PC-3 (cell line): ENCODE results near the gene NUMA1.

Experiments used
- EZH2 ChIP-seq: fragments of 300-600 bp; sonication (generic); IDR thresholded peaks from one replicate; pipeline ENCODE4 v1.6.1; 2017; ENCODE audit warnings: antibody characterized with exemption, mild to moderate bottlenecking, low read length; ENCODE audit not compliant: unreplicated experiment
- EZH2phosphoT487 ChIP-seq: fragments of 300-600 bp; sonication (generic); IDR thresholded peaks from 2 replicates; pipeline ENCODE4 v1.6.1; 2018; ENCODE audit warnings: mild to moderate bottlenecking, antibody characterized with exemption, low read length, borderline replicate concordance
- TF ChIP-seq, protein P1 (sequence below): fragments of 300-600 bp; sonication (generic); conservative IDR thresholded peaks from 2 replicates; pipeline ENCODE4 v1.5.1; 2017; ENCODE audit warnings: antibody characterized with exemption, low read depth, mild to moderate bottlenecking, low read length

DNA sequence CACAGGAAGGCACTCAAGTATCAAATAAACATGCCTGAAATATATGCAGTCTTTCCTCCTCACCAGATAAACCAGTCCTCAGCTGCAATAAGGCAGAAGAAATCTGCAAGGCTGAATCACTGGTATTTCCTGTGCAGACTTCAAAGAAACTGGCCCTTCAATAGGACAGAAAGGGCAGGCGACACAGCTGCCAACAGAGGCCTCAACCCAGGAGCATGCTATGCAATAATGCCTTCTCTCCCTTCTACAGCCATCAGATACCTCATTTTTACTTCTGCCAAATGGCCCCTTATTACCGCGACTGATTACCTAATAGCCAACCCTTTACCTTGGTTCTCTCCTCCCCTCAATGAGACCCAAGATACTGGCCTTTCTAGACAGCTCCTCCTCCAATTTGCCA lies 8.0 kb downstream of the NUMA1 start:
- TF ChIP-seq, protein P1, sequence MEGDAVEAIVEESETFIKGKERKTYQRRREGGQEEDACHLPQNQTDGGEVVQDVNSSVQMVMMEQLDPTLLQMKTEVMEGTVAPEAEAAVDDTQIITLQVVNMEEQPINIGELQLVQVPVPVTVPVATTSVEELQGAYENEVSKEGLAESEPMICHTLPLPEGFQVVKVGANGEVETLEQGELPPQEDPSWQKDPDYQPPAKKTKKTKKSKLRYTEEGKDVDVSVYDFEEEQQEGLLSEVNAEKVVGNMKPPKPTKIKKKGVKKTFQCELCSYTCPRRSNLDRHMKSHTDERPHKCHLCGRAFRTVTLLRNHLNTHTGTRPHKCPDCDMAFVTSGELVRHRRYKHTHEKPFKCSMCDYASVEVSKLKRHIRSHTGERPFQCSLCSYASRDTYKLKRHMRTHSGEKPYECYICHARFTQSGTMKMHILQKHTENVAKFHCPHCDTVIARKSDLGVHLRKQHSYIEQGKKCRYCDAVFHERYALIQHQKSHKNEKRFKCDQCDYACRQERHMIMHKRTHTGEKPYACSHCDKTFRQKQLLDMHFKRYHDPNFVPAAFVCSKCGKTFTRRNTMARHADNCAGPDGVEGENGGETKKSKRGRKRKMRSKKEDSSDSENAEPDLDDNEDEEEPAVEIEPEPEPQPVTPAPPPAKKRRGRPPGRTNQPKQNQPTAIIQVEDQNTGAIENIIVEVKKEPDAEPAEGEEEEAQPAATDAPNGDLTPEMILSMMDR: no peak
- no peak for TF ChIP-seq EZH2
- no peak for TF ChIP-seq EZH2phosphoT487
